ENCODE measurements around the gene RPN1.
A peak's percentile ranks its signal among the peaks of the same experiment; 100 is the strongest.
"Not testable (repeated sequence)": the region's sequence is repeated elsewhere in the genome, so short reads cannot be mapped to it uniquely, and the experiment has no call there.

The RPN1 gene

DNA sequence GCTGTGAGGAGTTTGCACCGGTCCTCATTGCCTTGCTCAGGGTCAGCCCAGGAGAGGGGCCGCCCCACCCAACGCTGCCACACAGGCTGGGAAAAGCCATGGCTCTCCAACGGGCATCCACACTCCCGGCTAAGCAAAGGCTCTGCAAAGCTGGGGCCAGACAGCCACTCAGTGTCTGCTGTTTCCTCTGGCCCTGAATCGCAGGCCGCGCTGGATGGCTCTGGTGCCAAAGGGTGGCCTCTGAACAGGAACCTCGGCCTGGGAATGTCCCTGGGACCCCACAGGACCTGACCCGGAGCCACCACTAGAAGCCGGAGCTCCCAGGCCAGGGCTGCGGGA, 42.9 kb downstream of the RPN1 start:
- no peak for DNase-seq

DNA sequence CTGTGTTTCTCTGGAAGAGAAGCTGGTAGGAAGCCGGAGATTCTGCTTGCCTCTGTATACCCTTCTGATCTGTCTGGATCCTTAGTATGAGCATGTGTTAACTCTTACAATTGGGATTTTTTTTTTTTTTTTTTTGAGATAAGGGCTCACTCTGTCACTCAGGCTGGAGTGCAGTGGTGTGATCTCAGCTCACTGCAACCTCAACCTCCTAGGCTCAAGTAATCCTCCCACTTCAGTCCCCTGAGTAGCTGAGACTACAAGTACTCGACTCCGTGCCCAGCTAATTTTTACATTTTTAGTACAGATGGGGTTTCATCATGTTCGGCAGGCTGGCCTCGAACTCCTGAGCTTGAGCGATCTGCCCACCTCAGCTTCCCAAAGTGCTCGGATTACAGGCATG, 44.5 kb downstream of the RPN1 start:
- DNase-seq = no peak

DNA sequence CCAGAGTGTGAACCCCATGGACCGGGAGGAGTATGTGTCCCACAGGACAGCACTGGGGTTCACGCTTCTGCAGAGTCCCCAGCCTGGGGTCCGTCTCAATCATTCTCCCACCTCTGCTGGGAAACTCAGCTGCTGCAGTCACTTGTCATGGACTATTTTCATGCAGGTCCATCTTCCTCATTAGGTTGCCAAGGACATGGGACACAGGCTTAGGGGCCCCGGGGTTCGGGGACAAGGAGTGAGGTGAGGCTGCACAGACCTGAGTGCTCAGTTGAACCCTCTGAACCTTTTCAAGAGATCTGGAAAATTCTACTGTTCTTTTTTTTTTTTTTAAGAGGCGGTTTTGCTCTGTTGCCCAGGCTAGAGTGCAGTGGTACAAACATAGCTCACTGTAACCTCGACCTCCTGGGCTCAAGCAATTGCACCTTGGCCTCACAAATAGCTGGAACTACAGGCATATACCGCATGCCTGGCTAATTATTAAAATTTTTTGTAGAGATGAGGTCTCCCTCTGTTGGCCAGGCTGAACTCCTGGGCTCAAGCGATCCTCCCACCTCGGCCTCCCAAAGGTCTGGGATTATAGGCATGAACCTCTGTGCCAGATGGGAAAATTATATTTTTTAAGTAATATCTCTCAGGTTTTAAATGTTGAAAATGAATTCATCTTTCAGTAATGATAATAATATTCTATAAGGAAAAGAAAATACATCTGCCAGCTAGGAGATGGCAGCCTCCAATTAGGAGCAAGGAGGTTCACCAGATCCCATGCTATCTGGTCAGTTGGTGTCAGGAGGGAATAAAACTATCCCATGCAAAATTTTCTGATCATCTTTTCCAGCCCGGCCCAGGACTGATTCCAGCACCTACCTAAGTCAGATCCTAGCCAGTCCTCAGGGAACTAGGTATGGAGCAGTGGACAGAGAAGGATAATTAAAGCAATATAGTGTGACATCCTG, 45.2 kb downstream of the RPN1 start:
- DNase-seq = no peak

DNA sequence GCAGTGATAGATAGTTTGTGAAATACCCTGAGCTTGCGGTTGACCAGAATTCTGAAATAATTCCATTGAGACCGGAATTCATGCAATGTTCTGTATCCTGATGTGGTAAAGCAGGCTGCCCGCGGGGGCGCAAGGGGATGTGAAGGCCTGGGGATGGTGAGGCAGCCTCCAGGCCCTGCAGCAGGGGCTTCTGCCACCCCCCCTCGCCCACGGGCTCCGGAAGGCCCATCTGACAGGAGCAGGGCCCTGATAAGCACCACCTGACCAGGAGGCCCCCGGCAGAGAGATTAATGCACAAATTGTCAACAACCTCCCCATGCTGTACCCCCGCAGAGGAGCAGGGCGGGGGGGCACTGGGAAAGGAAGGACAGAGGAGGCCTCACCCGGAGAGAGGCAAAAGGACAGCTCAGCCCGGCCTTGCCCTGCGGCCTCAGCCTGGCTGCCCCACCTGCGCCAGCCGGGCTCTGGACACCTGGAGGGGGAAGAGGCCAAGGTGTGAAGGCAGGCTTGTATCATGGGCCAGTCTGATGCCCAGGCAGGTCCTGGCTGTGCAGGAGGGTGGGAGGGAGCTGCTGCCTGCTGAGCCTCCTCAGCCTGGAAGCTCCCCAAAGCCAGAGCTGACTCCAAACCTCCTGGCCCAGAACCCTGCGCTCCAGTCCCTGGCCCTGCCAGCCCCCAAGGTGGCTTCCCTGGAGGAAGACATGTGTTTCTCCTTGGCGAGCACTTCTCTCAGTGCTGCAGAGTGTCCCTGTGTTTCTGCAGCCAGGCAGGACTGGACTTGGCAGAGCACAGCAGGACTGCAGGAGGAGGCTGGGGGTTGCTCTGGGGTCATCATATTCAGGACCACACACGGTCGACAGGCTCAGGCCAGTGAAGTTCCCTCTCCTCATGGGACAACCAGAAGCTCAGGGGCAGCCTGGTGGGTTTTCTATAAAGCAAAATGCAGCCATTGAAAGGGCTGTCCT, 46.5 kb downstream of the RPN1 start:
- no peak for DNase-seq

DNA sequence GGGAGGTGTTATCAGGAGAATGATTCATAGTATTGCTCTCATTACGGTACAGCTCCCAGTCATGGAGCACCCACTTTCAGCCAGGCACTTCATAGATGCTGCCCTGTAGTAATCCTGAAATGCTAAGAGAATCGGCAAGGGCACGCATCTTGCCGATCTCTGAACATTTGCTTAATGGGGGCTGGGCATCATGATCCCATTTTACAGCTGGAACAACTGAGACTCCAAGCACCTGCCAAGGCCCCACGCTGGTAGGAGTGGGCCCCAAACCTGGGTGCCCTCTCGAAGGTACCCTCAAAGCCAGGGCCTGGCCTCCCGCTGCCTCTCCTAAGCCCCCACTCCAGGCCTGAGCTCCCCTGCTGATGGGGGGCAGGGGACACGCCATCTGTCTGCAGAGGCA, 47.3 kb downstream of the RPN1 start:
- DNase-seq = no peak

DNA sequence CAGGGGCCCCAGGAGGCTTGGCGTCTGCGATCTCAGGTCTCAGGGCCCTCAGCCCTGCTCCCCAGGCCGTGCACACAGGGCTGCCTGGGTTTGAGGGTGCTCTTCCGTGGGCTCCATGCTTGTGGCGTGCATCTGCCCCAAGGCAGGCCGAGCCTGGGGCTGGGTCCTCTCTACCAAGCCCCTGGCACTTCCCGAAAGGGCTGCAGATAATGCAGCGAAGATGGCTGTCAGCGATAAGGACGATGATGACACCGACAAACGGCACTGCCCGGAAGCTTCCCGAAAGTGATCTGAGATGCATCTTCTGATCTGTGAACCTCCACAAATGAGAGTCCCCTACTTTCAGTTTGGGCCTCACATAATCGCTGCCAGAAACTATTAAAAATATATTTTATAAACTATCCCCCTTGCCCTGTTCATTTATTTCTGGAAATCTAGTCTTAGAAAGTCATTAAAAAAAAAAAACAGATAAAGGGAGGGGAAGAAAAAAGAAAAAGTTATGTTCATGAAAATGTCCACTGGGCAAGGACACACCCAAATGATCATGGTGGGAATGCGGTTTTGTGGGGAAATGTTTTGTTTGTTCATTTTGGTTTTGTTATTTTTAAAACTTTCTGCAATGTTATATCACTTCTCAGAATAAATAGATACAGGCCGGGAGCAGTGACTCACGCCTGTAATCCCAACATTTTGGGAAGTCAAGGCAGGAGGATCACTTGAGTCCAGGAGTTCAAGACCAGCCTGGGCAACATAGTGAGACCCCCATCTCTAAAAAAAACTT, 51.5 kb downstream of the RPN1 start:
- DNase-seq = no peak

DNA sequence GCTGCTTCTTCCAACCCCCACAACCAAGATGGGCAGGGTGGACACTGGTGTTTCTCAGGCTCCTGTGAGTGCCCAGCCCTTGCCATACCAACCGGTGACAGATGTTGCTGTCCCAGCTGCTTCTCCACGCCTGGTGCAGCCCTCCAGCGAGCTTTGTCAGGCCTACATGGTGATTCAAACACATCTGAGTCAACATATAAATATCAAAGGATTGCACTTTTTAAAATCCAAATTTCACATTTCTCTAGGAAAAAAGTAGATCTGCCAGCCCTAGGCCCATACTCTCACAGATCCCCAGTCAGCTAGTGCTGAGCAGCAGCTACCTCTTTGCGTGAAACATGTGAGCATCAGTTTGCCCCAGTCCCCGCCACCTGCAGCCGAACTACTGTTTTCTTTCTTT, 52.7 kb downstream of the RPN1 start:
- no peak for DNase-seq

DNA sequence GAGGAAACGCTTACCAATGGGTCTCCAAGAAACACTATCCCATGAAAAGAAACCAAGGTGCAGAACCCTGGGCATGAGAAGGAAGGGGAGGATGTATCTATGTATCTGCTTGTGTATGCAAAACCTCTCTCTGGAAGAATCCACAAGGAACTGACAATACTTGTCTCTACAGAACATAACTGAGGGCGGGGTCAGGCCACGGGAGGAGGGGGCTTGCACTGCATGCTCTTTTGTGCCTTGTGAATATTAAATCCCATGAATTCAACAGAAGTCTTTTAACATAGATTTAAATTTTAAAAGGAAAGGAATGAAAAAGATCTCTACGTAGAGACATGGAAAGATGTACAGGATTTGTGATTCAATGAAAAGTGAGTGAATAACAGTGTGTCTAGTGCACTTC, 57.8 kb downstream of the RPN1 start:
- no peak for DNase-seq

DNA sequence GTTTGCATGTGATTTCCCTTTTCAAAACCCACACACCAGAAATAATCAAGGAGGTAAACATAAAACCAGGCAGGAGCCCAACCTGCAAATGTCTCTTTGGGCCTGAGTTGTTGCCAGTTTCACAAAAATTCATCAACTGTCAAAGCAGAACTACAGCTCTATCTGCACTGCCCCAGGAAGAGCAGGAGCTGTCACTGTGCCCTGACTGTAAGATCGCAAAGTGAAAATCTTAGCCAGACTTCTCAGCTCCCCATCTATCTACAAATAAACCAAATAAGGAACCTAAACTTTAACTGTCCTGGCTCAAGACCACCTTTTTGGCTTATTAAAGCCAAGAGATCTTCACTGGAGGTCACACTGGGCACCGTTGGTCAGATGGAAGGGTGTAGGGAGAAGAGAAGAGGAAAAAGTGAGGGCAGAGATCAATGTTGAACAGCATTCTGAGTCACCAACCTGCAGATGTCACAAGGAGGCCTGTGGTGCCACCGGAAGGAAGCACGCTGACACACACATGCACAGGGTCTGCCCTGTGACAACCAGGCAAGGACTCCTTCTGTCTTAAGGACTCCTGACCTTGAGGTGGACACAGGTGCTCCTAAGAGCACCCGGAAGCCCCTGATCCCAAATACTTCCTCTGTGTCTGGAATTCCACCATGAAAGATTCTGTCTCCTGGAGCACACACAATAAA, 58.7 kb downstream of the RPN1 start:
- no peak for DNase-seq

DNA sequence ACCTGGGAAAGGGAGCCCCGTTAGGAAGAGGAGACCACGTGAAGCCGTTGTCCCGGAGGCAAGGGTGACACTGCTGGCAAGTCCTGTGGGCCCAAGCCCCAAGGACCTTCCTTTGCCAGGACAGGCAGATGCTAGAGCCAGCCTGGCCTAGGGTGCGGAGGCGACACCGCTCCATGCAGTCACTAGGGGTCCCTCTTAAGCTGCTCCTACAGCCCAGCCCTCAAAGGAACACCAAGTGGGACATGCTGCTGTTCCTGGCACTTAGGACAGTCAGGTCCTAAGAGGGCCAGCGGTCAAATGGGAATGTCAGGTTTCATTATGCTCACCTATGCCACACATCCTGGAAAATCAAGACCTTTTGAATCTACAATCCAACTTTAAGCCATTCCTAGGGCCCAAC, 59.7 kb downstream of the RPN1 start:
- peak; percentile 12 for DNase-seq

DNA sequence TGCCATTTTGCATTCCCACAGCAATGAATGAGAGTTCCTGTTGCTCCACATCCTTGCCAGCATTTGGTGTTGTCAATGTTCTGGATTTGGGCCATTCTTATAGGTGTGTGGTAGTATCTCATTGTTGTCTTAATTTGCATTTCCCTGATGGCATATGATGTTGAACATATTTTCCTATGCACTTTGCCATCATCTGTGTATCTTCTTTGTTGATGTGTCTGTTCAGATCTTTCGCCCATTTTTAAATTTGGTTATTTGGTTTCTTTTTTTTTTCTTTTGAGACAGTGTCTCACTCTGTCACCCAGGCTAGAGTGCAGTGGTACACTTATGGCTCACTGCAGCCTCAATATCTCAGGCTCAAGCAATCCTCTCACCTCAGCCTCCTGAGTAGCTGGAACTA, 60.6 kb downstream of the RPN1 start:
- not testable (repeated sequence) for DNase-seq

DNA sequence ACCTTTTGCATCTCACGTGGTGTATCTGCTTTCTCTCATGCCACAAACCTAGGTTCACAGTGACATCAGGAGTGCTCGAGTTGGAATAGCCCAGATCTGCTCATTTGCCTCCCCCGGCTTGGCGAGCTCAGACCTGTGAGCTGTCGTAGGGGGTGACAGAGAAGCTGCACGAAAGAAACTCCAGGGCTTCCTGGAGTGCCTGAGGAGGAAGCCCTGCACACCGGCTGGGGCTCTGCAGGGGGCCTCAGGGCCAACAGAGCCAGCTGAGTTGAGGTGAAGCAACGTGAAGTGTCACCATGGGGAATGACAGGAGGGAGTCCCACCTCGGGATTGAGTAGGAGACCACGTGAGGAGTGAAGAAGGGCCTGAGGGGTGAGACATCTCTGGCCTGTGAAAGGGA, 62.5 kb downstream of the RPN1 start:
- DNase-seq = peak; percentile 5

DNA sequence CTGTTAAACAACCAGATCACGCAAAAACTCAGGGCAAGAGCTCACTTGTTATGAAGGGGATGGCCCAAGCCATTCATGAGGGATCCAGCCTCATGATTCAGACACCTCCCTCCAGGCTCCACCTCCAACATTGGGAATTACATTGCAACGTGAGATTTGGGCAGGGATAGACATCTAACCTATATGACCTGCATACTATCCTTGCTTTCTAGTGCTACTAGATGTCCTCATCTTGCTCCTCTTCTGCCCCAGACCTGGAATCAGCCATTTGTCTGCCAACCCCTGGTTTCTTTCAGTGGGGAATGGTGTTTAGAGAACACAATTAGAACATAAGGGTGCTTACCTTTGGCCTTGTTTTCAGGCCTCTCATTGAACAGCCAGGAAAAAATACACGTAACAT, 63.2 kb downstream of the RPN1 start:
- DNase-seq = no peak

DNA sequence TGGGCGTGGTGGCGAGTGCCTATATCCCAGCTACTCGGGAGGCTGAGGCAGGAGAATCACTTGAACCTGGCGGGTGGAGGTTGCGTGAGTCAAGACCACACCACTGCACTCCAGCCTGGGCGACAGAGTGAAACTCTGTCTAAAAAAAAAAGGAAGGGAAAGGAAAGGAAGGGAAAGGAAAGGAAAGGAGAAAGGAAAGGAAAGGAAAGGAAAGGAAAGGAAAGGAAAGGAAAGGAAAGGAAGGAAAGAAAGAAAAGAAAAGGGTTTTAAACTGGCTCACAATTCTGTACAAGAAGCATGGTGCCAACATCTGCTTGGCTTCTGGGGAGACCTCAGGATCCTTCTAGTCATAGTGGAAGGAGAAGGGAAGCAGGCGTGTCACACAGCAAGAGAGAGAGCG, 63.7 kb downstream of the RPN1 start:
- DNase-seq = not testable (repeated sequence)

DNA sequence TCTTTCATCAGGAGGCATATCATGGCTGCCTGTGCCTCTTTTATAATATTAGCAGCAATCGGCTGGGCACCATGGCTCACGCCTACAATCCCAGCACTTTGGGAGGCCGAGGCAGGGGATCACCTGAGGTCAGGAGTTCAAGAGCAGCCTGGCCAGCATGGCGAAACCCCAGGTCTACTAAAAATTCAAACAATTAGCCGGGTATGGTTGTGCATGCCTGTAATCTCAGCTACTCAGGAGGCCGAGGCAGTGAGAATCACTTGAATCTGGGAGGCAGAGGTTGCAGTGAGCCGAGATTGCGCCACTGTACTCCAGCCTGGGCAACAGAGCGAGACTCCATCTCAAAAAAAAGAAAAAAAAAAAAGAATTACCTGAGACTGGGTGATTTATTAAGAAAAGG, 64.2 kb downstream of the RPN1 start:
- DNase-seq = not testable (repeated sequence)

DNA sequence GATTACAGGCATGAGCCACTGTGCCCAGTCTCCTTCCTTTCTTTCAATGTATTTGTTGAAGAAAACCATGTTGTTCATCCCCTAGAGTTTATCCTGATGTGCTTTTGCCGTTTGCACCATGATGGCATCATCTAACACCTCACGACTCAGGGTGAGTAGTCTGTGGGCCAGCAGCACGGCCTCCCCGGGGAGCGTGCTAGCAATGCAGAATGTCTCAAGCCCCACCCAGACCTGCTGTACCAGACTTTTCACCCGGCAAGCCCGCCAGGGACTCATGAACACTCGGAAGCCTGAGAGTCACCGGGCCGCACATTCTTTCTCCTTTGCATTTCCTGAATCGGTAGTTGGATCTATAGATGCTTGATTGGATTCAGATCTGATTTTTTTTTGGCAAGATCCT, 64.6 kb downstream of the RPN1 start:
- no peak for DNase-seq

DNA sequence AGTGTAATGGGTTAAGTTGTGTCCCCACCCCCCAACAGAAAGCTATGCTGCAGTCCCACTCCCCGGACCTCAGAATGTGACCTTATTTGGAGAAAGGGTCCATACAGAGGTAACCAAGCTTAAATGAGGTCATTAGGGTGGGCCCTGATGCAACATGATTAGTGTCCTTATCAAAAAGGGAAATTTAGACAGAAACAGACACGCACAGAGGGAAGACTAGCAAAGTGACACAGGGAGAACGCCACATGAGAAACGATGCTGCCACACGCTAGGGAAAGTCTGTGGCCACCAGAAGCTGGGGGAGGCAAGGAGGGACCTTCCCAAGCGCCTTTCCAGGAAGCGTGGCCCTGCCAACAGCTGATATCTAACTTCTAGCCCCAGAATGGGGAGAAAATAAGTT, 65.4 kb downstream of the RPN1 start:
- no peak for DNase-seq

DNA sequence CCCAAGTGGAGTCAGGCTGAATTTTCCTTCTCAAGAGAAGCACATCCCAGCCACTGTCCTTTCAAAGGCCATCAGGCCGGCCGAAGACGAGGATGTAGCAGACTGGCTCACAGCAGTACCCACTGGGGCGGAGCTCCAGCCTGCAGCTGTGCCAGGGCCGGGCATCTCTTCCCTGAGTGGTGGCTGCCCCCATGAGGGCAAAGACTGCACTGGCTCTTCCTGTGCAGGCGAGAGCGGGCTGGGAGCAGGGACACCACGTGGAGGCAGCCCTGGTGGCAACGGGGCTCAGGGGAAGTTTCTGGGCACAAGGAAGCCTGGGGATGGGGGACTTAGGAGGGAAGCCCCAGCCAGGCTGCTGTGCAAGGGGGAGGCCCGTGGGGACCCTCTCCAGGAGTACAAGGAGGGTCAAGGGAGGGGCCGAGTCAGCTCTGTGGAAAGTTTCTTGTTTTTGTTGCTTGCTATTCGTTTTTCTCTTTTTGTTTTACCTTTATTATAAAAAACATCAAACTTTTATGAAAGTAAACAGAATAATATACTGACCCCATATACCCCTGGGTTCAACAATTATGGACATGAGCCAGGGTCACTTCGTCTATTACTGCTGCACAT, 66.1 kb downstream of the RPN1 start:
- DNase-seq = peak; percentile 85

DNA sequence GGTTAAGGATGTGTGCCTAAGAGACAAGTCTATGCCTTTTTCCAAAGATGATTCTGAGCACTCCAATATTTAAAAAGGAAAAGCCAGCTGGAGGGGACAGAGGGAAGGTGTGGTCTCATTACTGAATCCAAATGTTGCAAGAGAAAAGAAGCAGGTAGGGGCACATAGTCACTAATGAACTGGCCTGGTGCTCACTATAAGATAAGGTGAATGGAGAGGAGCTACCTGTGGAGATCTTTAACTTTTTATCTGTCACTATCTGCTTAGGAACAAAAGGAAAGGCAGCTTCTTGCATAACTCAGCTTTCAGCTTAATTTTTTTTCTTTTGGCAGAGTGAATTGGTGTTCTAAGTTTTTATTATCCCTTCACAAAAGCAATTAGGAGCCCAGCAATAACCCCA, 69.1 kb downstream of the RPN1 start:
- DNase-seq = no peak

DNA sequence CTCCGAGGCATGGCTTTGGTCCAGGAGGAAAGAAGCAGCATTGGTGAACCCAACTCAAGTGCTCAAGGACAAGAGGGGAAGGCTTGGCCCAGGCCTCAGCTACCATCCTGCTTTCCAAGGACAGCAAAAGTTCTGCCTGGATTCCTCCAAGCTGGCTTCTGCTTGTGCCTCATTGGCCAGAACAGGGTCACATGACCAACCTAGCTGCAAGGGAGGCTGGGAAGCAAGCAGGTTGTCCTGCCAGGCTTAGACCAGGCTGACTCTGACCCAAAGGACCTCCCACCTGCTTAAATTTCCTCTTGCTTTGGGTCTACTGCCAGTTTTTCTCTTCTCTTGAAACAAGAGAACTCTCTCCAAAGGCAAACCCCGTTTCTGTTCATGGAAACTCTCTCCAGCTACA, 70.7 kb downstream of the RPN1 start:
- no peak for DNase-seq

DNA sequence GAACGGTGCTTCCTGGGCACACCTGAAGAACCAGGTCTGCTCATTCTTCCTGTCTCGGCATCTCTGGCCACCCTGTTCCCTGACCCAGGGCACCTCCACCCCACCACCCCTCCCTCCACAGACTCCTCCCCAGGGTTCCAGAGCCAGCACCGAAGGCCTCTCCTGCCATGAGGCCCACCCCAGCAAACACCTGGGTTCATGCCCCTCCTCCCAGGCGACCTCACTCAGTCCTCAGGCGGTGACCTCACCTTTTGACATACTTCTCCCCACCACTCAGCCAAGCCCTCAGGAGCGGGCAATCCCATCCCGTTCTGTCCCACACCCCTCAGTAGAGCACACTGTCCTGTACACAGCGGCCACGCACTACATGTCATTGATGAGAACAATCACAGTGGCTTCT, 72.3 kb downstream of the RPN1 start:
- DNase-seq = no peak

DNA sequence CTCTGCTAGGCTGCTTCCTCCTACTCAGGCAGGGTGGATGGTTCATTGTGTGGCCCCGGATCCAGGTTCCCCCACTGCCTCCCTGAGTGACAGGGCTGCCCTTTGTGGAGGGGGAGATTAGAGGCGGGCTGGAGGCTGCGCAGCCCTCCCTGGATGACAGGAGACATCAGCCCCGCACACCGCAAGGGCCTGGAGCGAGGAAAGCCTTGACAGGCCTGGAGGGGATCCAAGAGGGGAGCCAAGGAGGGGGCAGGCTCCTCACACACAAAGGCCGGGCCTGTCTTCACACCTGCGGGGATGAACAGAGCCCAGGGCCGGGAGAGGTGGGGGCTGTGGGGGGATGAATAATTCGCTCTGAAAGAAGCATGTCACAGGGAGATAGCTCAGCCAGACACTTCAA, 72.9 kb downstream of the RPN1 start:
- no peak for DNase-seq
